ENCODE results near the gene TERF2IP. TPM values are rescaled to one million over a fixed set of nuclear protein-coding genes. Genes with fewer than 3 reads are reported as not detected.

The TERF2IP gene
- total RNA-seq, 1 experiment from 2014 or later = 16.9 TPM

DNA sequence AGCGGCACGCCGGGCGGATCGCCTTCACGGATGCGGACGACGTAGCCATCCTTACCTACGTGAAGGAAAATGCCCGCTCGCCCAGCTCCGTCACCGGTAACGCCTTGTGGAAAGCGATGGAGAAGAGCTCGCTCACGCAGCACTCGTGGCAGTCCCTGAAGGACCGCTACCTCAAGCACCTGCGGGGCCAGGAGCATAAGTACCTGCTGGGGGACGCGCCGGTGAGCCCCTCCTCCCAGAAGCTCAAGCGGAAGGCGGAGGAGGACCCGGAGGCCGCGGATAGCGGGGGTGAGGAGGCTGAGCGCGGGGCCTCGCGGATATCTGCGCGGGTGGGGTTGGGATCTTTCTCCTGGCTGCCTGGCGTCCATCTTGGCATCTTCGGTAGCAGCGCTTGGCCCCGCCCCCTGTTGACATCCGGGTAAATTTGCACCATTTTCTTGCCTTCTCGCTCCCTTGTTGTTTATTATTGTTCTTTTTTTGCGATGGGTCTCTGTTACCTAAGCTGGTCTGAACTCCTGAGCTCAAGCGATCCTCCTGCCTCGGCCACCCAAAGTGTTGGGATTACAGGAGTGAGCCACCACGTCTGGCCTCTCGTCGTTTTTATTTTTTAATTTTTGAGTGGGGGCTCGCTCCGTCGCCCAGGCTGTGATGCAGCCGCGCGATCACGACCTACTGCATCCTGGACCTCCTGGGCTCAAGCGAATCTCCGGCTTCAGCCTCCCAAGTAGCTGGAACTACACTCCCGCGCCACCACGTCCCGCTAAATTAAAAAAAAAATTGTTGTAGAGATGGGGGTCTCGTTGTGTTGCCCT, 898 bp downstream of the TERF2IP start:
- DNase-seq = peak; percentile 53 to 56
- Histone ChIP-seq H3K4me1 (replicated peaks; ENCODE audit: insufficient read depth) (peaks cover 27% of the 10 kb centered on the region), H3K27ac (peak overlapping the region; percentile 67), H3F3A (ENCODE audit: insufficient read depth, low read depth) (peaks cover 14% of the 10 kb centered on the region; the same call in 1 of the 2 replicates), H3K9me3 (ENCODE audit: insufficient read depth, low read depth) (no peaks in the 10 kb centered on the region; the same call in 1 of the 2 replicates), H2AFZ (peak overlapping the region; percentile 97), H3K36me3 (ENCODE audit: low read depth) (peaks cover 11% of the 10 kb centered on the region; the same call in 1 of the 2 replicates), H3K27me3 (ENCODE audit: insufficient read depth, low read depth) (no peaks in the 10 kb centered on the region), H3K9me2 (ENCODE audit: insufficient read depth) (no peaks in the 10 kb centered on the region), H3K4me3 (peak overlapping the region; percentile 98), H3K4me2 (peak overlapping the region; percentile 94), H3K79me2 (ENCODE audit: low read depth) (peaks cover 93% of the 10 kb centered on the region), H4K20me1 (ENCODE audit: insufficient read depth) (peaks cover 28% of the 10 kb centered on the region)
- CTCF ChIA-PET = interaction anchor here (0.5 to 0.7 kb wide), 3 partner anchors 31 to 1523 kb away, joined by 3 to 18 read pairs (median 9); no protein-coding TSS in a partner anchor
- no peak for TF ChIP-seq EZH2 (IDR thresholded peaks at IDR 0.05; ENCODE audit: low read depth)
- TF ChIP-seq, protein P1, sequence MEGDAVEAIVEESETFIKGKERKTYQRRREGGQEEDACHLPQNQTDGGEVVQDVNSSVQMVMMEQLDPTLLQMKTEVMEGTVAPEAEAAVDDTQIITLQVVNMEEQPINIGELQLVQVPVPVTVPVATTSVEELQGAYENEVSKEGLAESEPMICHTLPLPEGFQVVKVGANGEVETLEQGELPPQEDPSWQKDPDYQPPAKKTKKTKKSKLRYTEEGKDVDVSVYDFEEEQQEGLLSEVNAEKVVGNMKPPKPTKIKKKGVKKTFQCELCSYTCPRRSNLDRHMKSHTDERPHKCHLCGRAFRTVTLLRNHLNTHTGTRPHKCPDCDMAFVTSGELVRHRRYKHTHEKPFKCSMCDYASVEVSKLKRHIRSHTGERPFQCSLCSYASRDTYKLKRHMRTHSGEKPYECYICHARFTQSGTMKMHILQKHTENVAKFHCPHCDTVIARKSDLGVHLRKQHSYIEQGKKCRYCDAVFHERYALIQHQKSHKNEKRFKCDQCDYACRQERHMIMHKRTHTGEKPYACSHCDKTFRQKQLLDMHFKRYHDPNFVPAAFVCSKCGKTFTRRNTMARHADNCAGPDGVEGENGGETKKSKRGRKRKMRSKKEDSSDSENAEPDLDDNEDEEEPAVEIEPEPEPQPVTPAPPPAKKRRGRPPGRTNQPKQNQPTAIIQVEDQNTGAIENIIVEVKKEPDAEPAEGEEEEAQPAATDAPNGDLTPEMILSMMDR (conservative IDR thresholded peaks at IDR 0.05) = no peak
- POLR2A ChIA-PET (ENCODE audit: unreplicated experiment) = interaction anchor here (0.6 to 1.4 kb wide), 3 partner anchors 26 to 781 kb away, joined by 3 to 12 read pairs (median 4); partner anchors contain the start of gene ADAT1
- BruUV-seq (replicated peaks) = no TSS peak
- intact Hi-C loops (cut with micrococcal nuclease; ENCODE audit: unreplicated experiment) = no loop called here

DNA sequence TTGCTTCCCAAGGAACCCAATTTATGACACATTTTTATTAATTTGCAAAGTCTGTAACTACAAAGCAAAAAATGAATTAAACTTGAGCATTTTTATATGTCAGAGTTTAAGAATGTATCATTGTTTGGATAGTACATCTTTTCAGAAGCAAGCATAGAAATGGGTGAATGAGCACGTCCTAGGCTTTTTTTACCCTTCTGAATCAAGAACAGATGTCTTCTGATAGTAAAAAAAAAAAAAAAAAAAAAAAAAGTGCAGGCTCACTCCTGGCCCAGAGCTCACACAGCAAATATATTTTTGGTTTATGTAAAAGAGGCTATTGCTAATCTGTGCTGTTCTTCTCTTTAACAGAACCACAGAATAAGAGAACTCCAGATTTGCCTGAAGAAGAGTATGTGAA, 6.3 kb downstream of the TERF2IP start:
- BruUV-seq (replicated peaks) = no TSS peak
- POLR2A ChIA-PET (ENCODE audit: unreplicated experiment) = no interaction called here
- H2AFZ ChIP-seq = no peak overlapping the region

DNA sequence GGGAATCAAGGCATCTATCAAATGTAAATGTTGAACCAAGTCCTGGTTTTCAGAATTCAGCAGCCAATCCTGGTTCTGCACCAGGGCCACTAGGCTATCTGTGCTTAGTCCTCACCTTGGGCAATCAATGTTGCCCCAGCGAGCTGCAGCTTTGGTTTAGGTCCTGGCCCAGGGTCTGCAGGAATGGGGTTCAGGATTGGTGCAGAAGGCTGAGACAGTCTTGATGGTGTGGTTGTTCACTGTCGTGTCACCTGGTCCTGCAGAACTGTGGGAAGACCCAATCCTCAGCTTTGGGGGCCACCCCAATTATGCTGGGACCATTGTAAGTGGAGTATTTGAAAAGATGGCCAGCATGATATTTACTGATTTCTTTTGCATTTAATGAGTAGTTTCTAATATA, 10.6 kb downstream of the TERF2IP start:
- no peaks in the 10 kb centered on the region for H3F3A ChIP-seq (ENCODE audit: insufficient read depth, low read depth)
- no peak overlapping the region for H3K27ac ChIP-seq
- H2AFZ ChIP-seq = no peak overlapping the region
- peaks cover 25% of the 10 kb centered on the region for H3K36me3 ChIP-seq (ENCODE audit: low read depth)
- BruUV-seq (replicated peaks) = no TSS peak
- no peak for TF ChIP-seq EZH2 (IDR thresholded peaks at IDR 0.05; ENCODE audit: low read depth)
- TF ChIP-seq, protein P1 (conservative IDR thresholded peaks at IDR 0.05) = no peak
- H3K79me2 ChIP-seq (ENCODE audit: low read depth) = peaks cover 7% of the 10 kb centered on the region
- ChIA-PET CTCF (no interaction called here), POLR2A (ENCODE audit: unreplicated experiment) (no interaction called here)
- intact Hi-C loops (cut with micrococcal nuclease; ENCODE audit: unreplicated experiment) = no loop called here
- H3K4me2 ChIP-seq = no peak overlapping the region
- no peaks in the 10 kb centered on the region for H3K27me3 ChIP-seq (ENCODE audit: insufficient read depth, low read depth)
- no peaks in the 10 kb centered on the region for H3K9me2 ChIP-seq (ENCODE audit: insufficient read depth)
- H3K9me3 ChIP-seq (ENCODE audit: insufficient read depth, low read depth) = no peaks in the 10 kb centered on the region
- H3K4me3 ChIP-seq = no peak overlapping the region
- no peak for DNase-seq
- H3K4me1 ChIP-seq (replicated peaks; ENCODE audit: insufficient read depth) = no peaks in the 10 kb centered on the region
- peaks cover 5% of the 10 kb centered on the region; the same call in 1 of the 2 replicates for H4K20me1 ChIP-seq (ENCODE audit: insufficient read depth)

More for the DNA sequence above, 6.3 kb downstream of the TERF2IP start:
- no peaks in the 10 kb centered on the region for H3K9me2 ChIP-seq (ENCODE audit: insufficient read depth)
- no peak overlapping the region for H3K4me3 ChIP-seq
- intact Hi-C loops (cut with micrococcal nuclease; ENCODE audit: unreplicated experiment) = loop anchor here (5.0 kb wide), 1 partner anchor 108 kb away; no protein-coding TSS in a partner anchor
- H3K4me1 ChIP-seq (replicated peaks; ENCODE audit: insufficient read depth) = peaks cover 17% of the 10 kb centered on the region
- H3K36me3 ChIP-seq (ENCODE audit: low read depth) = peaks cover 26% of the 10 kb centered on the region
- H4K20me1 ChIP-seq (ENCODE audit: insufficient read depth) = peaks cover 14% of the 10 kb centered on the region
- no peak for DNase-seq
- H3F3A ChIP-seq (ENCODE audit: insufficient read depth, low read depth) = peaks cover 1% of the 10 kb centered on the region; the same call in 1 of the 2 replicates
- no peak overlapping the region for H3K4me2 ChIP-seq
- no peaks in the 10 kb centered on the region for H3K27me3 ChIP-seq (ENCODE audit: insufficient read depth, low read depth)
- no peak overlapping the region for H3K27ac ChIP-seq
- no peak for TF ChIP-seq EZH2 (IDR thresholded peaks at IDR 0.05; ENCODE audit: low read depth)
- TF ChIP-seq, protein P1 (conservative IDR thresholded peaks at IDR 0.05) = no peak
- H3K9me3 ChIP-seq (ENCODE audit: insufficient read depth, low read depth) = no peaks in the 10 kb centered on the region; the same call in 1 of the 2 replicates
- H3K79me2 ChIP-seq (ENCODE audit: low read depth) = peaks cover 49% of the 10 kb centered on the region
- CTCF ChIA-PET = no interaction called here
